ENCODE measurements around the gene POLD4. TPM values are rescaled to one million over a fixed set of nuclear protein-coding genes. Genes with fewer than 3 reads are reported as not detected.
A peak's percentile ranks its signal among the peaks of the same experiment; 100 is the strongest.
"Not testable (repeated sequence)": the region's sequence is repeated elsewhere in the genome, so short reads cannot be mapped to it uniquely, and the experiment has no call there.

POLD4 gene
- polyA plus RNA-seq (2013, experiment 1 of 2): 67.2 TPM
- 56.7 TPM for polyA plus RNA-seq (2013, experiment 2 of 2)

DNA sequence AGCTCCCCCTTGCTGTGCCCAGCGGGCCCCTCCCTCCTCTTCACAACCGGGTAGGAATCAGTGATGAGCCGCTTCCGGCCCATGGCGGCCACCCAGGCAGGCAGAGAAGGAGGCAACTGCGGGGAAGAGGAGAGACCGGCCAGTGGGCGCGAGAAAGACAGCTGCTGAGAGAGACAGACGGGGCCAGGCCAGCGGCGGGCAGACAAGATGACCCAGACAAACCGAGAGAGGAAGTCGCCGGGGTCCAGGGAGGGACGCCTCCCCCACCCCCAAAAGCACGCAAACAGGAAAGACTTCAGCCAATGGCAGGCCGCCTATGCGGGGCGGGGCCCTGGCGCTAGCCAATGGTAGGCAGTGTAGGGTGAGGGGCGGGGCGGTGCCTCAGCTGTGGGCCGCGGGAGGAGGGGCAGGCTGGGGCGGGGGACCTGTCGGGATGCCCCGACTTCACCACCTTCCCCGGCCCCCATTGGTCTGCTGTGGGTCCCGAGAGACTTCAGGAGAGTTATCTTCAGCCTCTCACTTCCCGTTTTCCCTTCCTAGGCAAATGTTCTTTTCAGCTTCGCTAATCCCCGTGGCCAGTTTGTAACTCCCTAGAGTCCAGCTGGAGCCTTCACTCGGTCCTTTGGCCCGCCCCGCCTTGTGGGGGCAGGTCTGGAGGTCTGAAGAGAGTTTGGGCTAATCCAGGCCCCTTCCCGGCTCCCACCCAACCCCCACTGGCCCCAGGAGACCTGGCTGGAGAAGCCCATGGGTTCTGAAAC, at the start of gene POLD4:
TSS of gene POLD4 (minus strand) at position 230 of the 758 bp plus-strand sequence. CDS start at position 83, 147 bp downstream.
- no peaks in the 10 kb centered on the region for H3K9me3 ChIP-seq (ENCODE audit: control insufficient read depth, low read length)
- peak within 1 kb of the TSS; percentile 60 for H3K4me3 ChIP-seq (ENCODE audit: extremely low read depth, insufficient read depth, low read length, poor library complexity, severe bottlenecking)
- peaks cover 49% of the 10 kb centered on the region for H3K4me1 ChIP-seq (ENCODE audit: control insufficient read depth, insufficient read depth, low read length, poor library complexity, severe bottlenecking)
- peak within 1 kb of the TSS; percentile 94 for H3K27ac ChIP-seq (ENCODE audit: low read depth, low read length, severe bottlenecking)
- H3K36me3 ChIP-seq (ENCODE audit: control insufficient read depth, insufficient read depth, low read length): no peaks in the 10 kb centered on the region
- 0% methylated on average over 10 to 20 of the region's 37 CpGs for WGBS, 2 experiments (ENCODE audit: insufficient coverage in 2 of 2)

DNA sequence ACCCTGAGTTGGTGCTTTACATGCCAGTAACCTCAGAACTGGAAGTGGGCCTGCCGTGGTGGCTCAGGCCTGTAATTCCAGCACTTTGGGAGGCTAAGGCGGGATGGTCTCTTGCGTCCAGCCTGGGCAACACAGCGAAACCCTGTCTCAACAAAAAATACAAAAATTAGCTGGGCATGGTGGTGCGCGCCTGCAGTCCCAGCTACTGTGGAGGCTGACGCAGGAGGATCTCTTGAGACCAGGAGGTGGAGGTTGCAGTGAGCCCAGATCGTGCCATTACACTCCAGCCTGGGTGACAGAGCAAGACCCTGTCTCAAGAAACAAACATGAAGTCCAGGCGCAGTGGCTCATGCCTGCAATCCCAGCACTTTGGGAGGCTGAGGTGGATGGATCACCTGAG, 49.7 kb upstream of the POLD4 start:
- not testable (repeated sequence) for H3K27ac ChIP-seq (ENCODE audit: low read depth, low read length, severe bottlenecking); H3K9me3 ChIP-seq (ENCODE audit: control insufficient read depth, low read length); H3K4me3 ChIP-seq (ENCODE audit: extremely low read depth, insufficient read depth, low read length, poor library complexity, severe bottlenecking)
- Histone ChIP-seq H3K36me3 (ENCODE audit: control insufficient read depth, insufficient read depth, low read length) (peaks cover 24% of the 10 kb centered on the region), H3K4me1 (ENCODE audit: control insufficient read depth, insufficient read depth, low read length, poor library complexity, severe bottlenecking) (peaks cover 14% of the 10 kb centered on the region)
- 98% methylated on average over 5 to 8 of the region's 9 CpGs for WGBS, 2 experiments (ENCODE audit: insufficient coverage in 2 of 2)

DNA sequence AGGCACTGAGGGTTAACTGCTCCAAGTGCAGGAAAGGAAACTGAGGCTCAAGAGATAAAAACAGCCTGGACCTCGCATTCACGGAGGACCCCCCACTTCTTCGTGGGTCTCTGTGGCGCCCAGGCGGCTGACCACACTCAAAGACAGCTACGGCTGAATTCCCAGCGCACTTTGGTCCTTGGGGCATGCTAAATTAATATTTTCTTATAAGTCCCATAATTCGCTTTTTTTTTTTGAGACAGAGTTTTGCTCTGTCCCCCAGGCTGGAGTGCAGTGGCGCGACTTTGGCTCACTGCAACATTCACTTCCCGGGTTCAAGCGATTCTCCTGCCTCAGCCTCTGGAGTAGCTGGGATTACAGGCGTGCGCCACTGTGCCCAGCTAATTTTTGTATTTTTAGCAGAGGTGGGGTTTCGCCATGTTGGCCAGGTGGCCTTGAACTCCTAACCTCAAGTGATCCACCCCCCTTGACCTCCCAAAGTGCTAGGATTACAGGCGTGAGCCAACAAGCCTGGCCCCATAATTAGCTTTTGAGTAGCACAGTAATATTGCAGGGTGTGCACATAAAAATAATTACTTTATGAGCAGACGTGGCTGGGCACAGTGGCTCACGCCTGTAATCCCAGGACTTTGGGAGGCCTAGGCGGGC, 49.0 kb upstream of the POLD4 start:
- H3K9me3 ChIP-seq (ENCODE audit: control insufficient read depth, low read length); H3K4me3 ChIP-seq (ENCODE audit: extremely low read depth, insufficient read depth, low read length, poor library complexity, severe bottlenecking): not testable (repeated sequence)
- Histone ChIP-seq H3K4me1 (ENCODE audit: control insufficient read depth, insufficient read depth, low read length, poor library complexity, severe bottlenecking) (peaks cover 18% of the 10 kb centered on the region), H3K27ac (ENCODE audit: low read depth, low read length, severe bottlenecking) (peak overlapping the region; percentile 83), H3K36me3 (ENCODE audit: control insufficient read depth, insufficient read depth, low read length) (peaks cover 32% of the 10 kb centered on the region)
- WGBS, 2 experiments (ENCODE audit: insufficient coverage in 2 of 2): 86 to 92% methylated on average over 15 to 19 of the region's 19 CpGs

DNA sequence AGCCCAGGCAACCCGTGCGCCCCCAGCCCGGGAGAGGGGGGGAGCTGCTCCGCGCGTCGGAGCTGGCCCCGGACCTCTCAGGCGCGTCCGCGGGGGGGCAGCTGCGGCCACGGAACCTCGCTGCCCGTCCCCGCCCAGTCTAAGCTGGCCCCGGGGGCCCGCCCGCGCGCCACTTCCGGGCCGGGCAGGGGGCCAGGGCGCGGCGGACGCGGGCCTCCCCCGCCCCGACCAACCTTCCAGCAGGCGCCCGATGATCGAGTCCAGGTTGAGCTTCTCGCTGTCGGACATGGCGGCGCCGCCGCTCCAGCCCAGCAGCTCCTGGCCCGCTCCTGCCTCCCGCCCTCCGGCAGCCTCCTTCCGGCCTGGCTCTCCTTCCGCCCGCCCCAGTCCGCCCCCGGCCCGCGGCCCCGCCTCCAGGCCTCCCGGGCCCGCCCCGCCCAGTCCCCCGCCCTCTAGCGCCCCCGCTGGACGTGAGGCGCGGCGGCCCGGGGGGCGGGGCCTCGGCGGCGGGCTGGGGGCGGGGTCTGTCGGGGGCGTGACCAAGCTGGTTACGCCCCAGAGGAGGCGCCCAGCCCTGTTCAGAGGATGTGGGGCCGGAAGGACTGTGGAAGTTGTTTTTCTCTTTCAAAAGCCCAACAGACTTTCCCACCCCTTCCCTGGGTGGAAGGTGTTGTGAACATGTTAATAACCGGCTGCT, 48.3 kb upstream of the POLD4 start, which contains the start of gene PPP1CA:
TSS of gene PPP1CA (minus strand) at position 364 of the 697 bp plus-strand sequence. CDS start at position 288, 76 bp downstream.
- WGBS, 2 experiments (ENCODE audit: insufficient coverage in 2 of 2): 0 to 1% methylated on average over 25 to 38 of the region's 73 CpGs
- peak within 1 kb of the TSS; percentile 83 for H3K27ac ChIP-seq (ENCODE audit: low read depth, low read length, severe bottlenecking)
- peak within 1 kb of the TSS; percentile 82 for H3K4me3 ChIP-seq (ENCODE audit: extremely low read depth, insufficient read depth, low read length, poor library complexity, severe bottlenecking)
- H3K4me1 ChIP-seq (ENCODE audit: control insufficient read depth, insufficient read depth, low read length, poor library complexity, severe bottlenecking): peaks cover 23% of the 10 kb centered on the region
- H3K36me3 ChIP-seq (ENCODE audit: control insufficient read depth, insufficient read depth, low read length): peaks cover 38% of the 10 kb centered on the region
- H3K9me3 ChIP-seq (ENCODE audit: control insufficient read depth, low read length): no peaks in the 10 kb centered on the region

DNA sequence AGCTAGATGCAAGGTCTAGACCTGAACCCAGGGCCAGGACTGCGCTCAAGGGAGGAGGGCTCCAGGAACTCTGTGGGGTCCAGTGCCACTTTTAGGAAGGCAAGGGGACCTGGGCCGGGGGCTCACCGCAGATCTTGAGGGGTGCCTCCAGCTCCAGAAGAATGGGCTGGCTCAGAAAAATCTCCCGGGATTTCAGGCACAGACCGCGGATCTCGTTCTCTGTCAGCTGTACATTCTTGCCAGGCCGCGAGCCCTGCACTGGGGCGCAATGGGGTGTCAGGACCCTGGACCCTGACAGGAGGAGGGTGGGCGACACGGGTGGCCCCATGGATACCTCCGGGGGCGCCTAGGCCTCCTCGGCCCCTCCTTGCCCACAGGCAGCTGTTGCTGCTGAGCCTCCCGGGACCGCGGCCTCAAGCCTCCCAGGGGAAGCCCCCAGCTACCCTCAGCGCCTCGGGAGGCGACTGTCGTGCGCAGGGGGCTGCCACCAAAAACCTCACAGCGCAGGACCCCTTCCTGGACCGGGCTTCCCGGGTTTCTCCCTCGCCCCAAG, 47.7 kb upstream of the POLD4 start:
- no peaks in the 10 kb centered on the region for H3K9me3 ChIP-seq (ENCODE audit: control insufficient read depth, low read length)
- H3K27ac ChIP-seq (ENCODE audit: low read depth, low read length, severe bottlenecking): peak overlapping the region; percentile 81
- 10 to 11% methylated on average over 21 to 27 of the region's 27 CpGs for WGBS, 2 experiments (ENCODE audit: insufficient coverage in 2 of 2)
- H3K4me1 ChIP-seq (ENCODE audit: control insufficient read depth, insufficient read depth, low read length, poor library complexity, severe bottlenecking): peaks cover 23% of the 10 kb centered on the region
- peaks cover 39% of the 10 kb centered on the region for H3K36me3 ChIP-seq (ENCODE audit: control insufficient read depth, insufficient read depth, low read length)
- peak overlapping the region; percentile 82 for H3K4me3 ChIP-seq (ENCODE audit: extremely low read depth, insufficient read depth, low read length, poor library complexity, severe bottlenecking)

DNA sequence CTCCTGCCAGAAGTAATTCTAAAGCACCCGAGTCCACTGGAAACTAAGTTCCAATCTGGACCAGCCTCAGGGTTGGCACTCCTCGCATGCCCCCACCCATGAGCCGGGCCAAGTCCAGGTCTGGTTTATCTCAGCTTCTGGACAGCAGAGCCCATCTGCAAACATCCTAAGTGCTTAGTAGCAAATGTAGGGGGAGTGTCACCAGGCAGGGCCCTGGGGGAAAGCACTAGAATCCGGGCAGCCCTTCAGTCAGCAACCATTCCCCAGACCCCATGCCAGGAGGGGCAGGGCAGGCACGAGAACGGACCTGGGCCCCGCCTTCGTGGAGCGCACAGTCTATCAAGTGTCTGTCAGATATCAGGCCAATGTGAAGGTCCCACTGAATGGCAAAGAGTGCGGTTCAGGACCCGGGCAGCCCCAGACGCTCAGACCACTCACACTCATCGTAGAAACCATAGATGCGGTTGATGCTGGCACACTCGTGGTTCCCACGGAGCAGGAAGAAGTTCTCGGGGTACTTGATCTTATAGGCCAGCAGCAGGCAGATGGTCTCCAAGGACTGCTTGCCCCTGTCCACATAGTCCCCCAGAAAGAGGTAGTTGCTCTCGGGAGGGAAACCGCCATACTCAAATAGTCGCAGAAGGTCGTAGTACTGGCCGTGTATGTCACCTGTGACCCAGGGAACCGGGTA, 47.0 kb upstream of the POLD4 start:
- peaks cover 23% of the 10 kb centered on the region for H3K4me1 ChIP-seq (ENCODE audit: control insufficient read depth, insufficient read depth, low read length, poor library complexity, severe bottlenecking)
- H3K4me3 ChIP-seq (ENCODE audit: extremely low read depth, insufficient read depth, low read length, poor library complexity, severe bottlenecking): peak overlapping the region; percentile 82
- H3K27ac ChIP-seq (ENCODE audit: low read depth, low read length, severe bottlenecking): no peak overlapping the region
- WGBS, 2 experiments (ENCODE audit: insufficient coverage in 2 of 2): 79 to 82% methylated on average over 21 to 23 of the region's 23 CpGs
- no peaks in the 10 kb centered on the region for H3K9me3 ChIP-seq (ENCODE audit: control insufficient read depth, low read length)
- peaks cover 40% of the 10 kb centered on the region for H3K36me3 ChIP-seq (ENCODE audit: control insufficient read depth, insufficient read depth, low read length)

DNA sequence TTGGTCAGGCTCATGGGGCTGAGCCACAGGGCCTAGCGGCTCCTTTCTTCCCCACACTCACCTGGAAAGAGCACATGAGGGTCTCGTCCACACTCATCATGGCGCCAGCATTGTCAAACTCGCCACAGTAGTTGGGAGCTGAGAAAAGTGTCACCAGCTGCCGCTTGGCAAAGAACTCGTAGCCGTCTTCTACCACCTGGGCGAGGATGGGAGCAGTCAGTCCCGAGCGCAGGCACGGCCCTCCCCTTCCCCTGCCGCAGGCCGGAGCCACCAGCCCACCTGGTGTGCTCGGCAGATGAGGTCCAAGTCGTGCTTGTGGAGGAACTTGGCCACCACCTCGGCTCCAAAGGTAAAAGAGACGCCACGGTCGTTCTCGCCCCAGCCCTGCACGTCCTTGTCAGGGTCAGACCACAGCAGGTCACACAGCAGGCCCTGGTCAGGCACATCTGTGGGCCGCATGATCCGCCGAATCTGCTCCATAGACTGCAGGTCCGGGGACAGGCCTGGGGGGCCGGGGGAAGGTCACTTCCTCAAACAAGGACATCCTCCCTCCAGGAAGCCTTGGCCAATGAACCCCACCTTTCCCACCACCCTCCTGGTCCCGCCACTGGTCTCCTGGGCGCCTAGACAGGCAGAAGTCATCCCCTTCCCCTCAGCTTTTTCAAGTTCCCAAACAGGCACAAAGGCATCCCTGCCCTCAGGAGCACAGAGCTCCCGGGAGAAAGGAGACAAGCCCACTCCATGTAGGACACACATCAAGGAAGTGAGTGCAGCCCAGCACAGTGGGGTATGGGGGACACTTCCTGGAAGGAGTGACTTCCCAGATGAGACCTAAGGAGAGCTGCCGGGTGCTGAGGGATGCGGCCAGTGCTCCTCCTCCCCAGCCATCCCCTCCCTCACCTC, 45.6 kb upstream of the POLD4 start:
- Histone ChIP-seq H3K9me3 (ENCODE audit: control insufficient read depth, low read length) (no peaks in the 10 kb centered on the region), H3K36me3 (ENCODE audit: control insufficient read depth, insufficient read depth, low read length) (peaks cover 49% of the 10 kb centered on the region), H3K4me1 (ENCODE audit: control insufficient read depth, insufficient read depth, low read length, poor library complexity, severe bottlenecking) (peaks cover 22% of the 10 kb centered on the region), H3K27ac (ENCODE audit: low read depth, low read length, severe bottlenecking) (no peak overlapping the region), H3K4me3 (ENCODE audit: extremely low read depth, insufficient read depth, low read length, poor library complexity, severe bottlenecking) (no peak overlapping the region)
- 94 to 96% methylated on average over 26 to 29 of the region's 31 CpGs for WGBS, 2 experiments (ENCODE audit: insufficient coverage in 2 of 2)

DNA sequence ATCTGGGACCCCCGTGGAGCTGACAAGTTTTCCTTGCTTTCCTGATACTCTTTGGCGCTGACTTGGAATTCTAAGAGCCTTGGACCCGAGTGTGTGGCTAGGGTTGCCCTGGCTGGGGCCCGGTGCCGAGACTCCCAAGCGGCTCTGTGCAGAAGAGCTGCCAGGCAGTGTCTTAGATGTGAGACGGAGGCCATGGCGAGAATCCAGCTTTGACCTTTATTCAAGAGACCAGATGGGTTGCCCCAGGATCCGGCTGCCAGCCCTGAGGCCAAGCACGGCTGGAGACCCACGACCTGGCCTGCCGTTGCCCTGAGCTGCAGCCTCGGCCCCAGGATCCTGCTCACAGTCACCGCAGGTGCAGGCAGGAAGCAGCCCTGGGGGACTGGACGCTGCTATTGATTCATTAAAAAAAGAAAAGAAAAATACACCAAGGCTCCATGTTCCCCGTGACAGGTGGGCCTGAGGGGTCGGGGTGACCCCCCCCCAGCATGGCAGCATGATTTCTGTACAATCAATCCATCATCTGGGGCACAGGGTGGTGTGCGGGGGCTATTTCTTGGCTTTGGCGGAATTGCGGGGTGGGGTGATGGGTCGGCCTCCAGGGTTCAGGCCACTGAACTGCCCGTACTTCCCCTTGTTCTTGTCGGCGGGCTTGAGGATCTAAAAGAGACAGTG, 44.8 kb upstream of the POLD4 start:
- Histone ChIP-seq H3K9me3 (ENCODE audit: control insufficient read depth, low read length) (no peaks in the 10 kb centered on the region), H3K36me3 (ENCODE audit: control insufficient read depth, insufficient read depth, low read length) (peaks cover 54% of the 10 kb centered on the region), H3K4me3 (ENCODE audit: extremely low read depth, insufficient read depth, low read length, poor library complexity, severe bottlenecking) (no peak overlapping the region), H3K4me1 (ENCODE audit: control insufficient read depth, insufficient read depth, low read length, poor library complexity, severe bottlenecking) (peaks cover 16% of the 10 kb centered on the region), H3K27ac (ENCODE audit: low read depth, low read length, severe bottlenecking) (no peak overlapping the region)
- WGBS, 2 experiments (ENCODE audit: insufficient coverage in 2 of 2): 94 to 97% methylated on average over 21 of the region's 24 CpGs

DNA sequence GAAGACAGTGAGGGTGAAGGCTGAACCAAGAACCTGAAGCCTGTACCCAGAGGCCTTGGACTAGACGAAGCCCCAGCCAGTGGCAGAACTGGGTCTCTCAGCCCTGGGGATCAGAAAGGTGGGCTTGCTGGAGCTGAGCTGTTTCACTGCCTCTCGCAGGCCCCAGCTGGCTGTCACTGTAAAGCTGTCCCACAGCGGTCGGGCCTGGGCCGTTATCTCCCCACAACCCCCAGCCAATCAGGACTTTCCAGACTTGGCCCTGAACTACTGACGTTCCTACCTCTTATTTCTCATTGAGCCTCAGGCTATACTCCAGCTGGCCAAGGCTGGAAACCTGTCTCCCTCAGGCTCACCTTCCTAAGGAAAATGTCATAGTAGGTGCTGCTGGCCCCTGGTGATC, 44.2 kb upstream of the POLD4 start:
- no peak overlapping the region for H3K4me3 ChIP-seq (ENCODE audit: extremely low read depth, insufficient read depth, low read length, poor library complexity, severe bottlenecking)
- peaks cover 54% of the 10 kb centered on the region for H3K36me3 ChIP-seq (ENCODE audit: control insufficient read depth, insufficient read depth, low read length)
- WGBS, 2 experiments (ENCODE audit: insufficient coverage in 2 of 2): 85 to 96% methylated on average over 6 of the region's 6 CpGs
- H3K9me3 ChIP-seq (ENCODE audit: control insufficient read depth, low read length): no peaks in the 10 kb centered on the region
- H3K27ac ChIP-seq (ENCODE audit: low read depth, low read length, severe bottlenecking): no peak overlapping the region
- peaks cover 19% of the 10 kb centered on the region for H3K4me1 ChIP-seq (ENCODE audit: control insufficient read depth, insufficient read depth, low read length, poor library complexity, severe bottlenecking)
